ENCODE results near the gene RAC2.

DNA sequence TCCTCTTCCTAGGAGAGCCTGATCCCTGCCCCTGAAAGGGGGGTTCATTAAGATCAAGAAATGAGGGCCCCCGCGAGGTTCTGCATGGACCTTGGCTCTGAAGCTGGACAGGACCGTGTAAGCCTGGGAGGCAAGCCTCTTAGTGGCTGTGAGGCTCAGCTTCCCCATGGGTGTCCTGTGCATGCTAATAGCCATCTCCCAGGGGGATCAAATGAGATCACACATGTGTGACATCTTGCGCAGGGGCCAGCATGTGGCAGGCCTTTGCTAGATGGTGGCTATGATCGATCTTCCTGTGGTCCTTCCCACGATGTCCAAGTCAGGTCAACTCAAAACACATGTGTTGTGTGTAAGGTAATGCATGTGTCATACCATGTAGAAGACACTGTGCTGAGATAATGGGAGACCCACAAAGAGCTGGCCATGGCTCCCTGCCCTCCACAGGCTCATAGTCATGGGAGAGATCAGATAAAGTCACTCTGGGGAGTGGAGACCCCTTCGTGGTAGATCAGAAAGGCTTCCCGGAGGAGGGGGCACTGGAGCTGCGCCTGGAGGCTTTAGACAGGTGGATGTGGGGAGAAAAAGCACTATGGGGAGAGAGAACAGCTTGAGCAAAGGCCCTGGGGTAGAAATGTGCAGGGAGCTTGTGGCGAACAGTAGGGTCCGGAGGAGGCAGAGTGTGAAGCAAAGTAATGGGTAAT is 3.7 kb downstream of the RAC2 start:
- TF ChIP-seq POLR2A (IDR thresholded peaks at IDR 0.05; ENCODE audit: low read depth, low read length) (no peak), POLR2AphosphoS5 (IDR thresholded peaks at IDR 0.05; ENCODE audit: low read depth, low read length) (no peak; the same call in 1 of the 2 replicates), TAF1 (IDR thresholded peaks at IDR 0.05; ENCODE audit: borderline replicate concordance, low read depth, low read length) (no peak)
